Mesothelial cell of epicardium (in vitro differentiated cells): Measurements from ENCODE around the gene GUCA1A. TPM values are rescaled to one million over a fixed set of nuclear protein-coding genes. Genes with fewer than 3 reads are reported as not detected.

Experiments
- DNase-seq, 2 experiments: peaks; one replicate each; pipeline ENCODE4 v3.0.0; 2021; ENCODE audit warnings: low spot score in 2 of 2; ENCODE audit not compliant: unreplicated experiment in 2 of 2
- H3K27ac Mint-ChIP-seq: 2 replicates; pipeline ENCODE4 v1.8.0; 2021; ENCODE audit warnings: mixed read lengths
- H3K27me3 Mint-ChIP-seq: 2 replicates; pipeline ENCODE4 v1.8.0; 2021; ENCODE audit warnings: low read depth, mixed read lengths
- H3K36me3 Mint-ChIP-seq: 2 replicates; pipeline ENCODE4 v1.8.0; 2021; ENCODE audit warnings: mixed read lengths
- H3K4me1 Mint-ChIP-seq: 2 replicates; pipeline ENCODE4 v1.8.0; 2021; ENCODE audit warnings: mixed read lengths
- H3K4me3 Mint-ChIP-seq: 2 replicates; pipeline ENCODE4 v1.8.0; 2021; ENCODE audit warnings: mild to moderate bottlenecking, moderate library complexity, mixed read lengths
- H3K9me3 Mint-ChIP-seq: 2 replicates; pipeline ENCODE4 v1.8.0; 2021; ENCODE audit warnings: mixed read lengths
- total RNA-seq: library from RNA; stranded (reverse); gene quantifications from 3 replicates; pipeline ENCODE4 v1.2.1, GENCODE V29; 2021
- TF ChIP-seq, protein P1 (sequence below): fragments of 200-600 bp; sonication (generic); IDR thresholded peaks from one replicate; pipeline ENCODE4 v1.5.0; 2021; ENCODE audit warnings: antibody characterized with exemption; ENCODE audit not compliant: unreplicated experiment

The GUCA1A gene
- total RNA-seq, 1 donor from 2014 or later: 0.92 TPM

DNA sequence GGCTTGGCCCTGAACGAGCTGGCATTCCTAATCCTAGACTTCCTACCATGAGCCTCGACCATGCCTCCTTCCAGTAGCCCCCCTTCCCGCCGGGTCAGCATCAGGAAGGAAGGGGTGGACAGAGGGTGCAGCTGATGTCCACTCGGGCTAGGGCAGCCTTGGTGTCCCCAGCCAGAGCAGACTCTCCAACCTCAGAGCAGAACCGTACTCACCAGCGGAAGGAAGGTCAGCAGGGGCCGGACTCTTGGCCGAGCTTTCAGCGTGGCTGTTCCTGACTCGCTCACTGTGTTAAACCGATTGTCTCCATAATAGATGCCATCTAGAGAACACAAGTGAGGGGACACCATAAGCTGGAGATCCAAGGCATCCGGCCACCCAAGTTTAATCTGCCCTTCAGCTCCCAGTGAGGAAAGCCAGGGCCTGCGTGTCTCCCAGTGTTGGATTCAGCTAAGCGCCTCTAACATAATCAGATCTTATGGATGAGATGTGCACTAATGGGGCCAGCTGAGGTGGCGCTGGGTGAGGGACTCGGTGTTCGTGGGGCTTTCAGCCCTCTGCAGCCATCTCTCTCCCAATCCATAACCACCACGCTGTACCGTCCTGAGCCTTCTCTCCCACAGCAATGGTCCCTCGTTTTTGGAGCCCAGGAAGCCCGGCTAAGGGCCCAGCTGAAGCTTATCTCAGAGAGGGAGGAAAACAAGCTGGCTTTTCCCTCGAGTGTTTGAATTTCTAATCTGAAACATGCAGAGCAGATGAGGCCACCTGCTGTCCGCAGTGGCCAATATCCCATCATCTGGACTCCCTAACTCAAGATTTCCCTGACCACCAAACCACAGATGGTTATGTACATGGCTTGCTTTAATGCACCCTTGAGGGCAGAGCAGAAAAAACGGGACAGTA, 44.5 kb upstream of the GUCA1A start:
- no peaks in the 10 kb centered on the region for H3K27me3 Mint-ChIP-seq
- no peak overlapping the region for H3K27ac Mint-ChIP-seq
- H3K36me3 Mint-ChIP-seq: peaks cover 14% of the 10 kb centered on the region

GRCh38 chr6:42129360-42129676, 43.8 kb upstream of the GUCA1A start:
- Mint-ChIP-seq H3K27me3 (no peaks in the 10 kb centered on the region), H3K27ac (no peak overlapping the region), H3K36me3 (peaks cover 14% of the 10 kb centered on the region)

More for the DNA sequence above, 44.5 kb upstream of the GUCA1A start:
- TF ChIP-seq, protein P1, sequence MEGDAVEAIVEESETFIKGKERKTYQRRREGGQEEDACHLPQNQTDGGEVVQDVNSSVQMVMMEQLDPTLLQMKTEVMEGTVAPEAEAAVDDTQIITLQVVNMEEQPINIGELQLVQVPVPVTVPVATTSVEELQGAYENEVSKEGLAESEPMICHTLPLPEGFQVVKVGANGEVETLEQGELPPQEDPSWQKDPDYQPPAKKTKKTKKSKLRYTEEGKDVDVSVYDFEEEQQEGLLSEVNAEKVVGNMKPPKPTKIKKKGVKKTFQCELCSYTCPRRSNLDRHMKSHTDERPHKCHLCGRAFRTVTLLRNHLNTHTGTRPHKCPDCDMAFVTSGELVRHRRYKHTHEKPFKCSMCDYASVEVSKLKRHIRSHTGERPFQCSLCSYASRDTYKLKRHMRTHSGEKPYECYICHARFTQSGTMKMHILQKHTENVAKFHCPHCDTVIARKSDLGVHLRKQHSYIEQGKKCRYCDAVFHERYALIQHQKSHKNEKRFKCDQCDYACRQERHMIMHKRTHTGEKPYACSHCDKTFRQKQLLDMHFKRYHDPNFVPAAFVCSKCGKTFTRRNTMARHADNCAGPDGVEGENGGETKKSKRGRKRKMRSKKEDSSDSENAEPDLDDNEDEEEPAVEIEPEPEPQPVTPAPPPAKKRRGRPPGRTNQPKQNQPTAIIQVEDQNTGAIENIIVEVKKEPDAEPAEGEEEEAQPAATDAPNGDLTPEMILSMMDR: no peak
- DNase-seq: no peak
- Mint-ChIP-seq H3K4me3 (no peak overlapping the region), H3K9me3 (no peaks in the 10 kb centered on the region), H3K4me1 (peaks cover 4% of the 10 kb centered on the region)

GRCh38 chr6:42131531-42131930, 41.6 kb upstream of the GUCA1A start:
- Mint-ChIP-seq H3K36me3 (peaks cover 10% of the 10 kb centered on the region), H3K4me3 (no peak overlapping the region), H3K27me3 (no peaks in the 10 kb centered on the region), H3K27ac (no peak overlapping the region), H3K9me3 (no peaks in the 10 kb centered on the region), H3K4me1 (peaks cover 3% of the 10 kb centered on the region)
- no peak for DNase-seq
- TF ChIP-seq, protein P1: no peak

More at GRCh38 chr6:42129360-42129676, 43.8 kb upstream of the GUCA1A start:
- H3K4me1 Mint-ChIP-seq: peaks cover 4% of the 10 kb centered on the region
- TF ChIP-seq, protein P1: no peak
- no peak for DNase-seq
- no peaks in the 10 kb centered on the region for H3K9me3 Mint-ChIP-seq
- H3K4me3 Mint-ChIP-seq: no peak overlapping the region

GRCh38 chr6:42133926-42134325, 39.2 kb upstream of the GUCA1A start:
- peaks cover 19% of the 10 kb centered on the region for H3K4me1 Mint-ChIP-seq
- H3K36me3 Mint-ChIP-seq: peaks cover 4% of the 10 kb centered on the region
- H3K27me3 Mint-ChIP-seq: no peaks in the 10 kb centered on the region
- no peak overlapping the region for H3K4me3 Mint-ChIP-seq
- H3K9me3 Mint-ChIP-seq: no peaks in the 10 kb centered on the region
- H3K27ac Mint-ChIP-seq: no peak overlapping the region
- TF ChIP-seq, protein P1: no peak
- DNase-seq: no peak

DNA sequence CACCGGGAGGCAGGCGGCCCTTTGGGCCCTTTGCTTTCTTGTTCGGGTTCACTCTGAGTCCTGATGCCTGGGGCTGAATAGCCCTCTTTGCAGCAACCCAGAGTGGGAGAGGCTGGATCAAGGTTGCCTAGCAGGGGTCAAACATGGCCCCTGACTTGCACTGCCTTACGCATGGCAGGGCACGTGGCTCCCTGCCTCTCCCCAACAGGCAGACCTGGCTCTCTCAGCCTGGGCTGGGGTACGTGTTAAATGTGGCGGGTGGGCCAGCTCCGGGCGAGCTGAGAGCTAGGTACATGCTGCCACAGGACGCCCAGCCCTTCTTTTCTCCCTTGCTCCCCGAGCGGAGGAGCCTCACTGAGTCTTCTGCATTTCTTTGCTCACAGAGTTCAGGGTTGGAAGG, 38.0 kb upstream of the GUCA1A start:
- TF ChIP-seq, protein P1: no peak
- Mint-ChIP-seq H3K4me3 (no peak overlapping the region), H3K27ac (peak overlapping the region; percentile 39), H3K36me3 (peaks cover 4% of the 10 kb centered on the region), H3K4me1 (peaks cover 30% of the 10 kb centered on the region), H3K9me3 (no peaks in the 10 kb centered on the region), H3K27me3 (no peaks in the 10 kb centered on the region)
- no peak for DNase-seq
